HG02798 (cell line): ENCODE results near the gene SLC25A29.
A peak's percentile ranks its signal among the peaks of the same experiment; 100 is the strongest.
"Not testable (repeated sequence)": the region's sequence is repeated elsewhere in the genome, so short reads cannot be mapped to it uniquely, and the experiment has no call there.

Experiments
- ATAC-seq: cut with Tn5 transposase; IDR thresholded peaks from one replicate; pipeline ENCODE4 v1.9.1; 2021; ENCODE audit warnings: mild to moderate bottlenecking; ENCODE audit not compliant: unreplicated experiment, poor library complexity

Gene SLC25A29

GRCh38 chr14:100295376-100296105 lies 10.7 kb downstream of the SLC25A29 start:
- no peak for ATAC-seq

GRCh38 chr14:100294963-100295330 lies 11.3 kb downstream of the SLC25A29 start:
- ATAC-seq, result no peak

DNA sequence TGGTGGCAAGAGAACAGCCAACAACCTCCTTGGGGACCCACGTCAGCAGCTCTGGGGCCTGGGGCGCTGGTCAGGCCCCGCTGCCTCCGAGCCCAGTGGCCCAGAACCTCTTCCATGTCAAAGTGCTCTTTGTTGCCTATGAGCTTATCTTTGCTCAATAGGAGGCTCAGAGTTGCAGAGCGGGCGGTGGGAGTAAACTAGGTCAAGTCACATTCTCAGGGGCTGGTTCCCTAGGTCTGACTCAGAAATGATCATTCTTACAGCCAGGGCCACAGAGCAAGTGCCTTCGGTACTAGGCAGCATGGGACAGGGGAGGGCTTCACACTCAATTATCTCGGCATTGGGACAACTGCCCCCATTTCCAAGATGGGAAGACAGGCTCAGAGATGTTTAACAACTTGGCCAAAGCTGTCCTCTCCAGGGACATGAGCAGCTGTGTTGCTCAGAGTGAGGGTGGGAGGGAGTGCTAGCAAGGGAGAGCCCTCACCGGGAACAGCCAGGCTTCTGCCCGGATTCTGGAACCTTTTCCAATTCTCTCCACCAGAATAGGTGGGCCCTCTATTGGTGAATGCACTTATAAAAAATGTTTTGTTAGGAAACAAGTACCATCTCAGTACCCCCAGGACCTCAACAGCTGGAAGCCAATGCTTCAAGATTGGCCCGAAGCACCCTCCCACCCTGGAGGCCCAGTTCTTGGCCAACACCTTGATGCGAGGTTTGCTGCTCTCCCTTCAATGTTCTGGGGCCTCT lies 11.9 kb downstream of the SLC25A29 start:
- no peak for ATAC-seq

DNA sequence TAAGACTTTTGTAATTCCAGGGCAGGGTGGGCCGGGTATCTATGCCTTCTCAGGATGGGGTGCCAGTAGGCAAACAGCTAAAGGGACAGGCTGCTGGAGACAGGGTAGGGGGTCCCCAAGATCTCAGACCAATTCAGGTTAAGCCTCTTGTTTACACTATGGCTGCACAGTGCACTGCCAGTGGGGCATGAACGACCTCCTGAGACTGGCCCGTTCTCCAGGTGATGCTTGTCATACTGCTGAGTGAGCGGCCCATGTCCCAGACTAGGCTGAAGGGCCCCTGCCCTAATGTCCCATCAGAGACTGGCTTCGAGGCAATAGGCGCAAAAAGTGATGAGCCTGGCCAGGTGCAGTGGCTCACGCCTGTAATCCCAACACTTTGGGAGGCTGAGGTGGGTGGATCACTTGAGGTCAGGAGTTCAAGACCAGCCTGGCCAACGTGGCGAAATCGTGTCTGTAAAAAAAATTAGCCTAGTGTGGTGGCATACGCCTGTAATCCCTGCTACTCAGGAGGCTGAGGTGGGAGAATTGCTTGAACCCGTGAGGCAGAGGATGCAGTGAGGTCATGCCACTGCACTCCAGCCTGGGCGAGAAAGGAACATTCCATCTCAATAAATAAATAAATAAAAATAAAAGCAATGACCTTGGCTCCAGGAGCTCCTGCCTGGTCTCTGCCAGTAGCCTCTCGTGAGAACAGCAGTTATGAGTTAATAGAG lies 12.6 kb downstream of the SLC25A29 start:
- ATAC-seq, result no peak

GRCh38 chr14:100292776-100293461 lies 13.3 kb downstream of the SLC25A29 start:
- ATAC-seq, result no peak

DNA sequence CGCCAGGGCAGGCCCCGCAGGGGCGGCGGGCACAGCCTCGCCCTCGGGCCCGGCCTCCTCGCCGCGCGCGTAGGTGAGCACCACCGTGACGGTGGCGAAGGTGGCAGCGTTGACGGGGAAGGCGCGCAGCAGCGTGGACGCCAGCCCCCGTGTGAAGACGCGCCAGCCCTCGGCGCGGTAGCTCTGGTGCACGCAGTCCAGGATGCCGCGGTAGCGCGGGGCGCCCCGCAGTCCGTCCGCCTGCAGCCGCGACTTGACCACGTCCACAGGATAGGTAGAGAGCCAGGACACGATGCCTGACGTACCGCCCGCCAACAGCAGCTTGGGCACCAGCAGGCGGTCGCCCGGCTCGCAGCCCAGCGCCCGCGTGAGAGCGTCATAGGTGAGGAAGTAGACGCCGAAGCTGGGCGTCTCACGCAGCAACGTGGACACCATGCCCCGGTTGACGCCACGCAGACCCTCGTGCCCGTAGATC lies 13.9 kb downstream of the SLC25A29 start:
- ATAC-seq, result no peak

- ATAC-seq, result no peak
Observed at GRCh38 chr14:100291305-100292075, 14.8 kb downstream of the SLC25A29 start.

DNA sequence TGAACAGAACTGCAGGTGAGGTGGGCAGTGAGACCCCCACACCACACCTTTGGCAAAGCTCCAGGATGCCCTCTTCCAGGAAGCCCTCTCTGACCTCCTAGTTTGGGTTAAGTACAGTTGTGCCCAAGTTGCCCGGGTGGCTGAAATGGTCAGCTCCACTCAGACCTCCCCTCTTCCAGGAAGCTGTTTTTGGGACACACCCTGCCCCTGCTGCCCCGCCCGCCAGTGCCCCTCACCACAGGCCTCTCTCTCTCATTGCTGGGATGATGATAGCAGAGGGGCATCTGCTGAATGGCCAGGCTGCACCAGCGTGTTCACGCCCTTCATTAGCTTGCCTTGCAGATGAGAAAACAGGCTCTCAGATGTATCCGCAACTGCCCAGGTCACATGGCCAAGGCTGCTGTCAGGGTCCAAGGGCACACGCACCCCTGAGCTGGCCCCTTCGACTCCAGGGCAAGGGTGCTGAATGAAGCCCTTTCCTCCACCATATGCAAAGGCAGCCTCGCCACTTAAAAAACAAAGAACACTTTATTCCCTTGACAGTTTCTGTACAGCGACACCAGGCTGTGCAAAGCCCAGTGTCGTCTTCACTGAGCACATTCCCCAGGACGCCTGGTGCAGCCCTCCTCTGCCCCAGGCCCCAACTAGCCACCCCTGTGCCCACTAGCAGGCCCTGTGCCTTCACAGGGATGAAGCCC lies 15.5 kb downstream of the SLC25A29 start:
- ATAC-seq, result no peak

- ATAC-seq, result no peak
Observed at GRCh38 chr14:100289916-100290606, 16.2 kb downstream of the SLC25A29 start.

DNA sequence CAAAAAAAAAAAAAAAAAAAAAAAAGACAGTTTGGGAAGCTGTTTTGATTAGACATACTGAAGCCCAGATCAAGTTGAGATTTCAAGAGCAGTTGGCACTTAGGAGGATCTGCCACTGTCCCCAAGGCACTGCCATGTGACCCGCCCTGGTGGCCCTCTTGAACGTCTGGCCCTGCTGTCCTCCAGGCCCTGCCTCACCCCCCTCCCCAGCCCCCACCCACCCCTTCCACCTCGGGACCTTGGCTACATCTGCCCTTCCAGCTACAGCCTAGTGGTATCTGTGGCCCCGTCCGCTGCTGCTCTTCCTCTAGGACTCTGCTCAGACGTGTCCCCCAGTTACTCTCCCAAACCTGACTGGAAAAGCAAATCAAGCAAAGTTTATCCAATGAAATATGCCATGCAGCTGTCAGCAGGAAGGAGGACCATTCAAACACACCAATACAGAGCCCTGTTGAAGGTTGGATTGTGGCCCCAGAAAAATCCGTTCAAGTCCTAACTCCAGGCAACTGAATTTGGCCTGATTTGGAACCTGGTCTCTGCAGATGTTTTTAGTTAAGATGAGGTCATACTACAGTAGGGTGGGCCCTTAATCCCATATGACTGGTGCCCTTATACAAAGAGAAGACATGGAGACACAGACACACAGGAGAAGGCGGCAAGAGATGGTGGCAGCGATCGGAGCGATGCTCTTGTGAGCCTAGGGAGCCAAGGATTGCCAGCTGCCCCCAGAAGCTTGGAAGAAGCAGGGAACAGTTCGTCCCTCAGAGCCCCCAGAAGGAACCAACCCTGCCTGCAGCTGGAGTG lies 17.7 kb downstream of the SLC25A29 start:
- no peak for ATAC-seq

DNA sequence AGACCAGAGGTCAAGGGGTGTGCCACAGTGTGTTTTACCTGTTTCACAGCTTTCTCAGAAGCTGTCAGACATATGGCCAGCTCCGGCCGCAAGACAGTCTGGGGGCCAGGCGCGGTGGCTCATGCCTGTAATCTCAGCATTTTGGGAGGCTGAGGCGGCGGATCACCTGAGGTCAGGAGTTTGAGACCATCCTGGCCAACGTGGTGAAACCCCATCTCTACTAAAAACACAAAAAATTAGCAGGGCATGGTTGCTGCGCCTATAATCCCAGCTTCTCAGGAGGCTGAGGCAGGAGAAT lies 18.3 kb downstream of the SLC25A29 start:
- not testable (repeated sequence) for ATAC-seq

DNA sequence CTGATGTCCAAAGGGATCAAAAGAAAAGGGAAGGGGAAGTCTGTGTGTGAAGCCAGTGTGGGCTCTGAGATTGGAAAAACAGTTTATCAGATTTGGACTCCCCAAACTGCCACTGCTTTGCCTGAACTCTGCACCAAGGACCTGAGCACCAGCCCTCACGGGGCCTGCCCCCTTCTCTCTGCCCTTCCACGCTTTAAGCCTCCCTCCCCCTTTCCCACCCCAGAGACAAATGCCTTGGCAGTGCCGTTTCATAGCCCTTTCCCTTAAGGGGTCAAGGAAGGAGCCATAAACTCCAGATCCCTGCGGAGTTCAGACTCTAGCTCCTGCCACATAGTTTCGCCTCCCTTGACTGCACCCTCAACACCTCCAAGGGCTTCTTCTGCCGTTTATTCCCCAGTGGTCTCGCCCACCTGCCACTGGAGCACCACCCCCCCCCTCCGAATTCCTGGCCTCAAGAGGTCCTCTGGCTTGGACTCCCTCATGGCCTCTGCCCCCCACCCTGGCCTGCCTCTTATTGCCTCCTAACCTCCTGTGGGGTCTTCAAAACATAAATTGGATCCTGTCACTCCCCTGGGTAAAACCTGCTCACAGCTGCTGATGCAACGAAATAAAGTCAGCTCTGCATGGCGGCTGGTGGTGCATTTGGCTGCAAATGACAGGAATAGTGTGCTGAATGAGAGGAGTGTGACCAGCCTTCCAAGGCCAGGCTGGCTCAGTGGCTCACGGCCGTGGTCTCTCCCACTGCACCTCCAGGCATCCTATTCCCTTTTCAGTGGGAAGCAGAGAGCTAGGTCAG lies 18.8 kb downstream of the SLC25A29 start:
- no peak for ATAC-seq

GRCh38 chr14:100286484-100287191 lies 19.6 kb downstream of the SLC25A29 start:
- no peak for ATAC-seq

DNA sequence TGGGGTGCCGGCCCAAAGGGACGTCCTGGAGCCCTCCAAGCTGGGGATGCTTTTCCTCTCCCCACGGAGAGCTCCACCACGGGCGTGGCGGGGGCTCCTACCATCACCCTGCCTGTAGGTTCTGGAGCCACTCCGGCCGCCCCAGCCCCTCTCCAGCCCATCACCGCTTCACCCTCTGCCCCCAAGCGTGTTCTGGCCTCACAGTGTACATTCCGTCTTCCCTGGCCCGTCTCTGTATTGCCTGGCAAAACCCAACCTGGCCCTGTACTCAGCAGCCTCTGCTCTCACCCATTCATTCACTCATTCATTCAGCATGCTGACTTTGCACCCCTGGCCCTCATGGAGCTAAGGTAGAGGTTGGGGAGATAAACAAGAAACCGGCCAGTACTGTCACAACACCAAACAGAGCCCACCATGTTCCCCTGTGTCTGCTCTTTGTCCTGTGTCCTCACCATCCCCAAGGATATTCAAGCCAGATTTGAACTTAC lies 20.3 kb downstream of the SLC25A29 start:
- no peak for ATAC-seq

DNA sequence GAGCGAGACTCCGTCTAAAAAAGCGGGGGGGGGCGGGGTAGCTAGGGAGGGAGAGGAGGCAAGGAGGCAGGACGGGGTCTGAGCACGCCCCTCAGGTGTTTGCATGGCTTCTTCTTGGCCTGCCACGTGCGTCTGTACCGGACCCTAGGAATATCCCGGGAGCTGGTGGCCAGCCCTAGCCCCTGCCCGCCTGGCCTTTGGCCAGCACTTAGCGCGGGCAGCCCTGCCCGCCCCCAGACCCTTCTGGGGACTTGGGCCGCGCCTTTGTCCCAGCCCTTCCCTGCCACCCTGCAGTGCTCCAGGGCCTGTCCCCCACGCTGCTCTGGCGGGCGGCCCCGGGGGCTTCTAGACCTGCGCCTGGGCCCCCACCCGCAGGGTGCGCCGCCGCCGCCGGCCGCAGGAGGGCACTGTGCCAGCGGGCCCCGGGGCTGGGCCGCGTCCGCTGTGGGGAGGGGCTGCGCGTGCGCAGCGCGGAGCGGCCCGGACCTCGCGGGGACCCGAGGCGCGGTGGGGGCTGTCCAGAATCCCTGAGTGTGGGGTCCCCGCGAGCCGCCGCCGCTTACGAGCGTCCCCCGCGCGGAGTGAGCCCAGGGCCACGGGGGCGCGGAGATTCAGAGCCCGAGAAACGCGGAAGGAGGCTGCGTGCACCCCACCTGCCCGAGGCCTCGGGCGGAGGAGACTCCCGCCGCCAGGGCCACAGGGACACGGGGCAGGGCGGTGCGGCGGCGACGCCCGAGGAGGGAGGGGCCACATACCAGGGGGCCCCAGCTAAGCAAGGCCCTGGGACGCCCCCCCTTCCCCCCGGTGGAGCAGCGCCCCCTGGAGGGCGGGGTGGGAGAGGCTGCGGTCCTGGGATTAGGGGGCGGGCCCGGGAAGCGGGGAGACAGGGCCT lies 21.0 kb downstream of the SLC25A29 start:
- ATAC-seq, result peak; percentile 90
